Measurements from ENCODE around the gene STX17. TPM values are rescaled to one million over a fixed set of nuclear protein-coding genes. Genes with fewer than 3 reads are reported as not detected.

The STX17 gene
- total and polyA plus RNA-seq, 10 of the 15 experiments (the other 5 are each of a cell fraction or from before 2014, with no cell fraction given): 11.5 to 29.3 (median 20.0) TPM

GRCh38 chr9:99867536-99867935, 38.9 kb upstream of the STX17 start:
- peak overlapping the region; percentile 5; the same call in 1 of the 2 replicates for H3K4me2 ChIP-seq (ENCODE audit: control insufficient read depth, insufficient read depth)
- POLR2A ChIA-PET: interaction anchor here (1.1 kb wide), 1 partner anchor 30 kb away, joined by 3 read pairs; no protein-coding TSS in a partner anchor
- peaks cover 18% of the 10 kb centered on the region for H3K4me1 ChIP-seq (ENCODE audit: control insufficient read depth, insufficient read depth, low read length)
- intact Hi-C loops (cut with micrococcal nuclease; ENCODE audit: unreplicated experiment) (no loop called here), in situ Hi-C loops (cut with MboI) (no loop called here)
- no peak for DNase-seq (ENCODE audit: low read depth, low spot score)
- no peak overlapping the region for H3K9ac ChIP-seq (ENCODE audit: control insufficient read depth, insufficient read depth, low read length)
- WGBS (ENCODE audit: insufficient coverage, insufficient replicate concordance, low lambda C conversion rate, missing lambda C conversion rate): 10% methylated on average over 3 of the region's 3 CpGs
- TF ChIP-seq BACH1 (IDR thresholded peaks at IDR 0.05; ENCODE audit: borderline replicate concordance): no peak
- no peak for TF ChIP-seq MYC (IDR thresholded peaks at IDR 0.05; ENCODE audit: insufficient read depth, insufficient read length, insufficient replicate concordance, low read length, severe bottlenecking)
- no peak for TF ChIP-seq SREBF1 (IDR thresholded peaks at IDR 0.05; ENCODE audit: low read length)
- no peak for TF ChIP-seq TCF7 (IDR thresholded peaks at IDR 0.05; ENCODE audit: borderline replicate concordance)
- no peak for TF ChIP-seq SMAD5 (IDR thresholded peaks at IDR 0.05; ENCODE audit: low read depth)
- no peak for TF ChIP-seq NFYB (IDR thresholded peaks at IDR 0.05; ENCODE audit: insufficient read depth, low read depth, low read length)
- no peak for TF ChIP-seq STAT1 (conservative IDR thresholded peaks at IDR 0.05)
- TF ChIP-seq CHD1 (IDR thresholded peaks at IDR 0.05; ENCODE audit: low read depth, low read length): no peak
- TF ChIP-seq FOXK2 (IDR thresholded peaks at IDR 0.05): no peak
- TF ChIP-seq KLF5 (IDR thresholded peaks at IDR 0.05; ENCODE audit: partially characterized antibody): no peak
- no peak for TF ChIP-seq ZNF207 (IDR thresholded peaks at IDR 0.05; ENCODE audit: borderline replicate concordance)
- TF ChIP-seq PAX8 (IDR thresholded peaks at IDR 0.05): no peak
- no peak for TF ChIP-seq SIN3A (IDR thresholded peaks at IDR 0.05; ENCODE audit: low read depth, low read length)
- TF ChIP-seq IKZF2 (IDR thresholded peaks at IDR 0.05): no peak
- TF ChIP-seq, protein P1, sequence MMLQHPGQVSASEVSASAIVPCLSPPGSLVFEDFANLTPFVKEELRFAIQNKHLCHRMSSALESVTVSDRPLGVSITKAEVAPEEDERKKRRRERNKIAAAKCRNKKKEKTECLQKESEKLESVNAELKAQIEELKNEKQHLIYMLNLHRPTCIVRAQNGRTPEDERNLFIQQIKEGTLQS (IDR thresholded peaks at IDR 0.05; ENCODE audit: borderline replicate concordance, extremely low read depth, low read depth, low read length): no peak
- TF ChIP-seq POU2F2 (IDR thresholded peaks at IDR 0.05; ENCODE audit: borderline replicate concordance, low read depth, low read length): no peak
- H3K36me3 ChIP-seq (ENCODE audit: control insufficient read depth in 2 of 2, insufficient read depth in 2 of 2, low read length in 1 of 2): no peaks in the 10 kb centered on the region
- no peak overlapping the region for H2AFZ ChIP-seq (ENCODE audit: control insufficient read depth, low read depth, low read length)
- H4K20me1 ChIP-seq (ENCODE audit: control insufficient read depth, insufficient read depth): no peaks in the 10 kb centered on the region
- peak; percentile 42 for ATAC-seq
- SMC1A ChIA-PET (ENCODE audit: uncharacterized antibody, unreplicated experiment): interaction anchor here (1.2 kb wide), 1 partner anchor 43 kb away, joined by 3 read pairs; no protein-coding TSS in a partner anchor
- FAIRE-seq: no peak
- no peak overlapping the region for H3K4me3 ChIP-seq
- CTCF ChIA-PET: no interaction called here
- no TSS peak for BruUV-seq (replicated peaks)
- H3K27ac ChIP-seq (ENCODE audit: control insufficient read depth, insufficient read depth): no peak overlapping the region
- no peaks in the 10 kb centered on the region for H3K79me2 ChIP-seq (ENCODE audit: control insufficient read depth, insufficient read depth, low read length)
- no peaks in the 10 kb centered on the region for H3K9me3 ChIP-seq (replicated peaks; ENCODE audit: control insufficient read depth, insufficient read depth, low read length)
- RAD21 ChIA-PET (ENCODE audit: unreplicated experiment): interaction anchor here (1.3 kb wide), 1 partner anchor 17 kb away, joined by 3 read pairs; no protein-coding TSS in a partner anchor
- no peaks in the 10 kb centered on the region for H3K27me3 ChIP-seq (replicated peaks in 1 of 2; ENCODE audit: control insufficient read depth in 2 of 2, insufficient read depth in 2 of 2, low read length in 1 of 2)
